AG10803 (cell line): Measurements from ENCODE around the gene HS6ST2.
"Not testable (repeated sequence)": the region's sequence is repeated elsewhere in the genome, so short reads cannot be mapped to it uniquely, and the experiment has no call there.

Source experiments
- DNase-seq: peaks from one replicate; pipeline ENCODE4 v3.0.0; 2010; ENCODE audit warnings: low read depth
- H3K4me3 ChIP-seq: 2 replicates; pipeline ENCODE4 v1.5.1; 2011; ENCODE audit warnings: mild to moderate bottlenecking, low read length, control low read depth
- TF ChIP-seq, protein P1 (sequence below): conservative IDR thresholded peaks from 2 replicates; pipeline ENCODE4 v1.5.1; 2011; ENCODE audit warnings: mild to moderate bottlenecking, low read length, control low read depth, inconsistent platforms

HS6ST2 gene

DNA sequence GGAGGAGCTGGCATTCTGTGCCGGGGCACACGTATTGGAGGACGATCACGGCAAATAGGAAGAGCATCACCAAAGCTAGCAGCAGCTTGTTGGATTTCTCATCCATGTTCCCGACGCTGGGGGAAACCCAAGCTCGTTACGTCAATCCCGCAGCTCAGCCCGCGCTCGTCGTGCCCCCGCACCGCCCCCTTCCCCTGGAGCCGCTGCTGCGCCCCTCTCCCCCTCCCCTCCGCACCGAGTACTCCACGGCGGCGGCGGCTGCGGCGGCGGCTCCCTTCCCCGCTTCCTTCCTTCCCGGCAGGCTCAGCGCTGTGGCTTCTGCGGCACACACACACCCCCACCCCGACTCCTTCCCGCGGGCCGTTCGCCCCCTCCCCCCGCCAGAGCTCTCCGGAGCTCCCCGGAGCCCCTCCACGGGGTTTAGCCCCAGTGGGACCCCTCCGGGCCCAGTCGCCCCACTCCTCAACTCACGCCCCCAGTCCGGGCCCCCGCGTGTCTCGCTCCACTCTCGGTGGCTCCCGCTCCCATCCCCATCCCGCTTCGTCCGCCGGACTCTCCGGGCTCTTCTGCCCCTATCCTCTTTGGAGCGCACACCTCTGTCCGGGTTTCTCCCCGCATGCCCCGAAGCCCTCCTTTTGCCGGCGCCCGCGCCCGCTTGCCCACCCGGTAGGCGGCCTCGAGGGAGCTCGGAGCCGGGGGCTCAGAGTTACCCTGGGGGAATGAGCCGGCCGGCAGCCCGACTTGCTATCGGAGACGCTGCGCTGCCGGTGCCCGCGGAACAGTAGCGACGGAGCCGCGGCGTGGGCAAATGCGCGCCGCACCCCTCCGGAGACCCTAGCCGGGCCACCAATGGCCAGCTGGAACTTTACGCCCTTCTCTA, 978 bp downstream of the HS6ST2 start:
- DNase-seq, result no peak
- TF ChIP-seq, protein P1, sequence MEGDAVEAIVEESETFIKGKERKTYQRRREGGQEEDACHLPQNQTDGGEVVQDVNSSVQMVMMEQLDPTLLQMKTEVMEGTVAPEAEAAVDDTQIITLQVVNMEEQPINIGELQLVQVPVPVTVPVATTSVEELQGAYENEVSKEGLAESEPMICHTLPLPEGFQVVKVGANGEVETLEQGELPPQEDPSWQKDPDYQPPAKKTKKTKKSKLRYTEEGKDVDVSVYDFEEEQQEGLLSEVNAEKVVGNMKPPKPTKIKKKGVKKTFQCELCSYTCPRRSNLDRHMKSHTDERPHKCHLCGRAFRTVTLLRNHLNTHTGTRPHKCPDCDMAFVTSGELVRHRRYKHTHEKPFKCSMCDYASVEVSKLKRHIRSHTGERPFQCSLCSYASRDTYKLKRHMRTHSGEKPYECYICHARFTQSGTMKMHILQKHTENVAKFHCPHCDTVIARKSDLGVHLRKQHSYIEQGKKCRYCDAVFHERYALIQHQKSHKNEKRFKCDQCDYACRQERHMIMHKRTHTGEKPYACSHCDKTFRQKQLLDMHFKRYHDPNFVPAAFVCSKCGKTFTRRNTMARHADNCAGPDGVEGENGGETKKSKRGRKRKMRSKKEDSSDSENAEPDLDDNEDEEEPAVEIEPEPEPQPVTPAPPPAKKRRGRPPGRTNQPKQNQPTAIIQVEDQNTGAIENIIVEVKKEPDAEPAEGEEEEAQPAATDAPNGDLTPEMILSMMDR, result no peak
- H3K4me3 ChIP-seq, result no peak overlapping the region

GRCh38 chrX:132956421-132957210, 1.8 kb downstream of the HS6ST2 start:
- TF ChIP-seq, protein P1, result no peak
- no peak for DNase-seq
- no peak overlapping the region for H3K4me3 ChIP-seq

- no peak for DNase-seq
- TF ChIP-seq, protein P1, result no peak
- no peak overlapping the region for H3K4me3 ChIP-seq
Observed at GRCh38 chrX:132955690-132956089, 2.7 kb downstream of the HS6ST2 start.

GRCh38 chrX:132954323-132954722, 4.1 kb downstream of the HS6ST2 start:
- TF ChIP-seq, protein P1, result no peak
- no peak for DNase-seq
- H3K4me3 ChIP-seq, result no peak overlapping the region

- TF ChIP-seq, protein P1, result no peak
- no peak overlapping the region for H3K4me3 ChIP-seq
- no peak for DNase-seq
Observed at GRCh38 chrX:132953354-132953753, 5.1 kb downstream of the HS6ST2 start.

DNA sequence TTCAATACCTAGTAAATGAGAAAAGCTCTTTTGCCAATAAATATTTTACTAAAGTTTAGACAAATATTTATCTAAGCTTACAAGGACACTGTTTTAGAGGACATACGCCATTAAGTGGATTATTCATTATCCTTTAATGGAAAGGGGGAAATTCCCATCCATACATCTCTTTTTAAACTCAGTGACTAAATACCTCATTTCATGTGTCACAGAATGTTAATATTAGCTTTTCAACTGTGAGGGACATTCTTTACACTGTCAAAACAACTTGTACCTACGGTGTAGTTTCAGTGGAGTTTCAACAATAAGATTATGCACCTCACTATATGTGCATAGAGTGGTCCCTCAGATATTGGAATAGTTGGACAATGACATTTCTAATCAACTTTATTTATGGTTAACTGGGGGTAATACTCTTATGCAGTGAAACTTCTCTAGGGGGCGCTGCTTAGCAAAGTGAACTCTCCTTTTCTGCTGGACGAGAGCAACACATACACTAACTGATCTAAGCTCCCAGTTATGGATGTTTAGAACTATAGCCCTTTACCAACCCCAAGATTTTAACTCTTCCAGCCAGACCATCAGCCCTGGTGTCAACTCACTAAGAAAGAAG, 9.7 kb downstream of the HS6ST2 start:
- no peak for DNase-seq
- H3K4me3 ChIP-seq, result no peak overlapping the region
- TF ChIP-seq, protein P1, result no peak

GRCh38 chrX:132945055-132945599, 13.3 kb downstream of the HS6ST2 start:
- not testable (repeated sequence) for H3K4me3 ChIP-seq, DNase-seq
